HG02678 (cell line): Measurements from ENCODE around the gene PTPRK.
"Not testable (repeated sequence)": the region's sequence is repeated elsewhere in the genome, so short reads cannot be mapped to it uniquely, and the experiment has no call there.

Source experiments
- ATAC-seq: cut with Tn5 transposase; IDR thresholded peaks from one replicate; pipeline ENCODE4 v1.9.1; 2021; ENCODE audit warnings: mild to moderate bottlenecking, moderate library complexity; ENCODE audit not compliant: unreplicated experiment

Gene PTPRK

GRCh38 chr6:127939442-127940066 is 580.8 kb downstream of the PTPRK start:
- no peak for ATAC-seq

GRCh38 chr6:127938701-127939100 is 581.7 kb downstream of the PTPRK start:
- ATAC-seq, result no peak

- no peak for ATAC-seq
Measured at GRCh38 chr6:127937747-127938146, 582.7 kb downstream of the PTPRK start.

GRCh38 chr6:127937102-127937501 is 583.3 kb downstream of the PTPRK start:
- ATAC-seq, result no peak

GRCh38 chr6:127934956-127935355 is 585.4 kb downstream of the PTPRK start:
- no peak for ATAC-seq

GRCh38 chr6:127933852-127934840 is 586.3 kb downstream of the PTPRK start:
- no peak for ATAC-seq

- no peak for ATAC-seq
Measured at GRCh38 chr6:127933137-127933536, 587.3 kb downstream of the PTPRK start.

- ATAC-seq, result no peak
Measured at GRCh38 chr6:127932708-127933107, 587.7 kb downstream of the PTPRK start.

- not testable (repeated sequence) for ATAC-seq
Measured at GRCh38 chr6:127926441-127926840, 594.0 kb downstream of the PTPRK start.

GRCh38 chr6:127924440-127924839 is 596.0 kb downstream of the PTPRK start:
- no peak for ATAC-seq

- ATAC-seq, result no peak
Measured at GRCh38 chr6:127924031-127924430, 596.4 kb downstream of the PTPRK start.

GRCh38 chr6:127923135-127923534 is 597.3 kb downstream of the PTPRK start:
- no peak for ATAC-seq

- ATAC-seq, result no peak
Measured at GRCh38 chr6:127921982-127922381, 598.4 kb downstream of the PTPRK start.

- no peak for ATAC-seq
Measured at GRCh38 chr6:127920804-127921203, 599.6 kb downstream of the PTPRK start.
